NCI-H1048 (cell line): ENCODE data around the gene HADHA.
"Not testable (repeated sequence)": the region's sequence is repeated elsewhere in the genome, so short reads cannot be mapped to it uniquely, and the experiment has no call there.

Experiments used
- DNase-seq: peaks from one replicate; lab custom pipeline; 2025; lab: John Stamatoyannopoulos, UW

Gene HADHA

GRCh38 chr2:26244309-26245230, at the start of gene HADHA, which contains the start of gene HADHB:
HADHA (minus strand) TSS chr2:26244632; CDS start chr2:26244596, 36 bp downstream.
HADHB (plus strand) TSS chr2:26244939; CDS start chr2:26254255, 9,316 bp downstream.
- DNase-seq: peak; percentile 2

GRCh38 chr2:26292646-26293045, 48.2 kb upstream of the HADHA start:
- no peak for DNase-seq

GRCh38 chr2:26290001-26290400, 45.6 kb upstream of the HADHA start:
- no peak for DNase-seq

DNA sequence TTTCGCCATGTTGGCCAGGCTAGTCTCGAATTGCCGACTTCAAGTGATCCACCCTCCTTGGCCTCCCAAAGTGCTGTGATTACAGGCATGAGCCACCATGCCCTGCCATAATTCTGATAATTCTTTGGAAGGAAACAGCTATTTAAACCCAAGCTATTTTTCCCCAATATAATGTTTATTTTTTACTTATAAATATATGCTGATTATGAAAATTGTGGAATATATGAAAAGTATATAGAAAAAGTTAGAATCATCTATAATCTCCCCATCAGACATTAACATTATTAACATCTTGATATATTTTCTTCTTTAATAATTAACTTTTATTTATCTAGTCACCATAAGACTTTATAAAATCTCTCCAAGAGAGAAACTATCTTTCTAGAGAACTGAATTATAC, 41.5 kb upstream of the HADHA start:
- no peak for DNase-seq

- no peak for DNase-seq
These were observed 39.7 kb upstream of the HADHA start for GRCh38 chr2:26284132-26284531.

DNA sequence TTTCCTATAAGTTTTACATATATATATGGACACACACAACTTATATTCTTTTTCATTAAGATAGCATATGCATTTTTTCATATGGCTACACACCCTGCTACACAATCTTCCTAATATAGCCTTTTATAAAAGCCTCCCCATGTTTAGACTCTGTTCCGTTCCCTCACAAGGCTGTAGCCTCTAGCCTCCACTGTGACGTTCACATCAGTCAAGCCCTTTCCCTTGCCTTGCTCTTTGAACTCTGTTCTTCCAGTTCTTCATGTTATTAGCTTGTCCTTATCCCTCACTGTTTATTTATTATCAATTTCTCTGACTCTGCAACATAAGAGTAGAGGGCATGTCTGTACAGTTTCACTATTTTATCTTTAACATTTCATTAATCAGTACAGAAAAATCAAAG, 39.2 kb upstream of the HADHA start:
- no peak for DNase-seq

GRCh38 chr2:26281226-26281625, 36.8 kb upstream of the HADHA start:
- DNase-seq: no peak

DNA sequence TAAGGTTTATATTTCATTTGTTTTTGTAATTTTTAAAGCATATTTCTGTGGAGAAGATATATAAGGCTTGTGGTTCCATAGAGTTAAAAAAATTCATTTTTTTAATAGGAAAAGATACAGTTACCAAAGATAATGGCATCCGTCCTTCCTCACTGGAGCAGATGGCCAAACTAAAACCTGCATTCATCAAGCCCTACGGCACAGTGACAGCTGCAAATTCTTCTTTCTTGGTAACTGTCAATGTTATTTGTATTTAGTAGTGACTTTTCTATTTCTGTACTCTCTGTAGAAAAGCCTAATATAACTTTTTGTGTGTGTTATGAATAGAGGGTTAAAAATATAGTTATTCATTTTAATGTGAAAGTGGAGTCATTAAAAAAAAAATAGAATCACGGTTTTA, 35.5 kb upstream of the HADHA start:
- DNase-seq: no peak

- DNase-seq: no peak
These were observed 32.2 kb upstream of the HADHA start for GRCh38 chr2:26276484-26277227.

DNA sequence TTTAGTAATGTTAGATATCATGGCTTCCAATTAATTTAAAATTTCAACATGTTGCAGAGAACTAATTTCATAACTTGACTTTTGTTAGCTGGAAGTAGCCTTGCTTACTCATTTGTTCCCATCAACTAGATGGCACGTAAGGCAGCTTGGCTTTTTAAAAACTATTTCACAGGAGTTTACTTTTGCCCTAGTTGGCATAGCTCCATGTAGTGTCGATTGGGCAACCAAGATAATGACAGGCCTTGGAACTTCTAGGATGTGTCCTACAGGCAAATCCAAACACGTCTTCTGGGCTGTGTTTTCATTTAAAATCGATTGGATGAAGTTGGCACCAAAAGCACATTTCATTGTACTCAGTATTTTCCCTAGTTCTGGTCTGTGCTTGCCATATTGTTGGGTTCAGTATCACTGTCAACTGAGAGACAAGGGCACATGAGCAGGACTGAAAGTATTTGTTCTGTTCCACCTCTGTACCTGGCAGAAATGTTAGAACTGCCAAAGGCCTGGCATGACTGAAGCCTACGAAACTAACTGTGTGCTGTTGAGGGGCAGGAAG, 29.7 kb upstream of the HADHA start:
- DNase-seq: no peak

DNA sequence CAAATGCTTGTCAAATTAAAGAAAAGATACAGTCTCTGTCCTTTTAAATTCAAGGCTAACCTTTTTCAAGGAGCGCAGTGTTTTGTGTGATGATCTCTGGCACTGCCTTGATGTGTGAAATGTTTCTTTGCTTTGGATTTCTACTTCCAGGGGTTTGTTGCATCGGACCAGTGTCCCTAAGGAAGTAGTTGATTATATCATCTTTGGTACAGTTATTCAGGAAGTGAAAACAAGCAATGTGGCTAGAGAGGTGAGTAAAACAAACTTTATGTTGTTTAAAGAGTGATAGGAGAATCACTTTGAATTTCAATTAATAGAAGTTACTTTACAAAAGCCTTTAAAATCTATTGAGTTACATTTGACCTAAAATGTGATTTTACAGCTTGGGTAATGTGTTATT, 29.1 kb upstream of the HADHA start:
- no peak for DNase-seq

GRCh38 chr2:26270373-26270772, 25.9 kb upstream of the HADHA start:
- DNase-seq: no peak

DNA sequence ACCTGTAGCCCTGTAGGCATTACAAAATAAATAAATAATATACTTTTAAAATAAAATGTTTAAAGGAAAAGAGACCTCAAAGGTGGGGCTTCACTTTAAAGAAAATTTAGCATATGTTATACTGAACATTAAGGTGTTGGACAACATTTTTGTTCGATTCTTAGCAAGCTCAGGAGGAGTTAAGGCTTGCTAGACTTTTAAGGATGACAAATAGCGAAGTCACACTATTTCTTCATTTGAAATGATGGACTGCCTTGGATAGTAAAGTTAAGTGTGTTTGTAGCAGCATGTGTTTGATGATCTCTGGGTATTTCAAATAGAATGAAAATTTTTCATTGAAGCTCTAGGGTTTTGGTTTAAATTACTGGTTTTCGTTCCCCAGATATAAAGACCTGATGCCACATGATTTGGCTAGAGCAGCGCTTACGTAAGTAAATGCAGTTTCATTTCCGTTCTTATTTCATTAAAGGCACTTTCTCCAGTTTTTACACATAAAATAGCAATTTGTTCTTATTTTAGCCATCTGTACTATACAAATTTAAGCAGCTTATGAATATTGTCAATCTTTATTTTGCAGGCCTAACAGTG, 25.2 kb upstream of the HADHA start:
- no peak for DNase-seq

DNA sequence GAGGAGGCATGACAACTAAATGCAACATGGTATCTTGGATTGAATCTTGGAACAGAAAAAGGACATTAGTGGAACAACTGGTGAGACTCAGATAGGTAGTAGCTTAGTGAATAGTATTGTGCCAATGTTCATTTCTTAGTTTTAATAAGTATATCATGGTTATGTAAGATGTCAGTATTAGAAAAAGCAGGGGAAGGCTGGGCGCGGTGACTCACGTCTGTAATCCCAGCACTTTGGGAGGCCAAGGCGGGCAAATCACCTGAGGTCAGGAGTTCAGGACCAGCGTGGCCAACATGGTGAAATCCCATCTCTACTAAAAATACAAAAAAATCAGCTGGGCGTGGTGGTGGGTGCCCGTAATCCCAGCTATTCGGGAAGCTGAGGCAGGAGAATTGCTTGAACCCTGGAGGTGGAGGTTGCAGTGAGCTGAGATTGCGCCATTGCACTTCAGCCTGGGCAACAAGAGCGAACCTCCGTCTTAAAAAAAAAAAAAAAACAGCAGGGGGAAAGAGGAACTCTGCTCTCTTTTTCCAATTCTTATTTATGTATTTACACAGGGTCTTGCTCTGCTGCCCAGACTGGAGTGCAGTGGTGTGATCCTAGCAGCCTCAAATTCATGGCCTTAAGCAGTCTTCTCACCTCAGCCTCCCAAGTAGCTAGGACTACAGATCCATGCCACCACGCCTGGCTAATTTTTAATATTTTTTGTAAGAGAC, 24.4 kb upstream of the HADHA start:
- DNase-seq: not testable (repeated sequence)

GRCh38 chr2:26268213-26268612, 23.8 kb upstream of the HADHA start:
- DNase-seq: no peak

GRCh38 chr2:26258836-26259235, 14.4 kb upstream of the HADHA start:
- not testable (repeated sequence) for DNase-seq

- DNase-seq: no peak
These were observed 11.4 kb upstream of the HADHA start for GRCh38 chr2:26255759-26256384.

DNA sequence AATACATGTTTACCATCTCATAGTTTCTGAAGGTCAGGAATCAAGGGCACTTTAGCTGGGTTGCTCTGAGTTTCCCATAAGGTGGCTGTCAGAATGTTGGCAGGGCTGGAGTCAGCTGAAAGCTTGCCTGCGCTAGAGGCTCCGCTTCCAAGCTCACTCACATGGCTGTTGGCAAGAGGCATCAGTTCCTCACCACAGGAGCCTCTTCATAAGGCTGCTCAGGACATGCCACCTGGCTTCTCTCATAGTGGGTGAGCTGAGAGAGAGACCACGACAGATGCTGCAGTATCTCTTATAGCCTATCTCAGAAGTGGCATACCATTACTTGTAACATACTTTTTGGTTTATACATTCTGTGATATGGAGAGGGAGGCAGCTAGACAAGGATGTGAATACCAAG, 7.5 kb upstream of the HADHA start:
- DNase-seq: no peak

- no peak for DNase-seq
These were observed 5.2 kb upstream of the HADHA start for GRCh38 chr2:26249625-26250024.

DNA sequence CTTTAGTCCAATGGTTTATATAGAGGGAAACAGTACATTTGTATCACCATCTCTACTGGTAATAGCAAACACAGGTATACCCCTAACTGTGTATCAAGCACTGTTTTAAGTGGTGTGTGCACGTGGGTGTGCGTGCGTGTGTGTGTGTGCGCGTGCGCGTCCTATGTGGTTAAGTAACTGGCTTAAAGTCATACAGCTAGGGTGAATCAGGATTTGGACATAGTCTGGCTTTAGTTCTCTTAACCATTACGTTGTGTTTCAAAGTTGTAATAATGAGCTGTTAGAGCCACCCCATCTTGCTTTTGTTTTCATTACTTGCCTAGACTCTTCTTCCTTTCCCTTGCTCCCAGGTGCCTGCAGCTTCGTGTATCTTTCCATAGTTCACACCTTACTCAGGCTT, 2.4 kb upstream of the HADHA start:
- DNase-seq: no peak

- no peak for DNase-seq
These were observed 1.4 kb upstream of the HADHA start for GRCh38 chr2:26245810-26246209.
